OCI-LY1 (cell line): Measurements from ENCODE around the gene GSTO1.

Source experiments
- H2AFZ ChIP-seq: fragments of 200-600 bp; sonication (generic), shearing (Covaris generic); 2 replicates; pipeline ENCODE4 v1.6.0; 2014; ENCODE audit warnings: antibody characterized with exemption, mild to moderate bottlenecking, low read length
- H3F3A ChIP-seq: fragments of 200-600 bp; sonication (generic), shearing (Covaris generic); 2 replicates; pipeline ENCODE4 v1.6.0; 2014; ENCODE audit warnings: mild to moderate bottlenecking, antibody characterized with exemption, low read length, moderate library complexity; ENCODE audit not compliant: insufficient read depth
- H3K27ac ChIP-seq: fragments of 200-600 bp; sonication (generic); 2 replicates; pipeline ENCODE4 v1.5.1; 2014; ENCODE audit warnings: low read length, mixed run types, mild to moderate bottlenecking, low read depth; ENCODE audit not compliant: poor library complexity, severe bottlenecking
- H3K27me3 ChIP-seq: fragments of 200-600 bp; sonication (generic); 2 replicates; pipeline ENCODE4 v1.6.0; 2014; ENCODE audit warnings: antibody characterized with exemption, mild to moderate bottlenecking, low read length, moderate library complexity; ENCODE audit not compliant: insufficient read depth
- H3K36me3 ChIP-seq: fragments of 200-600 bp; sonication (generic); 2 replicates; pipeline ENCODE4 v1.6.1; 2014; ENCODE audit warnings: mild to moderate bottlenecking, antibody characterized with exemption, low read length, moderate library complexity, mixed read lengths; ENCODE audit not compliant: insufficient read depth
- H3K4me1 ChIP-seq: fragments of 200-600 bp; sonication (generic); 2 replicates; pipeline ENCODE4 v1.5.1; 2014; ENCODE audit warnings: mild to moderate bottlenecking, low read length, moderate library complexity; ENCODE audit not compliant: insufficient read depth, severe bottlenecking
- H3K4me2 ChIP-seq: fragments of 200-600 bp; sonication (generic), shearing (Covaris generic); 2 replicates; pipeline ENCODE4 v1.6.1; 2014; ENCODE audit warnings: low read length
- H3K4me3 ChIP-seq: fragments of 200-600 bp; sonication (generic); 2 replicates; pipeline ENCODE4 v1.5.1; 2014; ENCODE audit warnings: low read length, low read depth, mild to moderate bottlenecking, mixed read lengths; ENCODE audit not compliant: poor library complexity, severe bottlenecking
- H3K79me2 ChIP-seq: fragments of 200-600 bp; shearing (Covaris generic); 2 replicates; pipeline ENCODE4 v1.6.1; 2016; ENCODE audit warnings: mixed run types, low read length, mixed read lengths; ENCODE audit not compliant: insufficient read depth
- H3K9ac ChIP-seq: fragments of 200-600 bp; sonication (generic), shearing (Covaris generic); 2 replicates; pipeline ENCODE4 v1.6.1; 2014; ENCODE audit warnings: mild to moderate bottlenecking, low read length, mixed read lengths
- H3K9me2 ChIP-seq: fragments of 200-600 bp; sonication (generic), shearing (Covaris generic); 2 replicates; pipeline ENCODE4 v1.6.1; 2014; ENCODE audit warnings: low read depth, mild to moderate bottlenecking, low read length, mixed read lengths
- H3K9me3 ChIP-seq: fragments of 200-600 bp; shearing (Covaris generic); 2 replicates; pipeline ENCODE4 v1.6.1; 2014; ENCODE audit warnings: low read length, mixed read lengths
- H4K20me1 ChIP-seq: fragments of 200-600 bp; sonication (generic), shearing (Covaris generic); 2 replicates; pipeline ENCODE4 v1.6.0; 2016; ENCODE audit warnings: mild to moderate bottlenecking, low read length; ENCODE audit not compliant: insufficient read depth
- CTCF ChIP-seq: fragments of 200-600 bp; sonication (generic), shearing (Covaris generic); IDR thresholded peaks from 2 replicates; pipeline ENCODE4 v1.5.1; 2017; ENCODE audit warnings: mild to moderate bottlenecking, antibody characterized with exemption, low read length, moderate library complexity, mixed read lengths
- EZH2 ChIP-seq: fragments of 200-600 bp; sonication (generic), shearing (Covaris generic); IDR thresholded peaks from 2 replicates; pipeline ENCODE4 v1.8.0; 2017; ENCODE audit warnings: borderline replicate concordance, mixed run types, mild to moderate bottlenecking, antibody characterized with exemption, low read length, moderate library complexity, mixed read lengths

Gene GSTO1

GRCh38 chr10:104281694-104282093 is 27.0 kb downstream of the GSTO1 start:
- no peaks in the 10 kb centered on the region for H3K4me1 ChIP-seq
- H3K4me2 ChIP-seq: no peak overlapping the region
- H3K79me2 ChIP-seq: no peaks in the 10 kb centered on the region
- H2AFZ ChIP-seq: no peak overlapping the region
- no peaks in the 10 kb centered on the region for H4K20me1 ChIP-seq
- H3F3A ChIP-seq: no peaks in the 10 kb centered on the region
- no peaks in the 10 kb centered on the region for H3K9me2 ChIP-seq
- no peak overlapping the region for H3K9ac ChIP-seq
- H3K9me3 ChIP-seq: no peaks in the 10 kb centered on the region
- no peak overlapping the region for H3K27ac ChIP-seq
- H3K36me3 ChIP-seq: no peaks in the 10 kb centered on the region
- TF ChIP-seq EZH2 (no peak), CTCF (no peak)
- no peak overlapping the region for H3K4me3 ChIP-seq
- H3K27me3 ChIP-seq: peaks cover 4% of the 10 kb centered on the region; the same call in 1 of the 2 replicates

DNA sequence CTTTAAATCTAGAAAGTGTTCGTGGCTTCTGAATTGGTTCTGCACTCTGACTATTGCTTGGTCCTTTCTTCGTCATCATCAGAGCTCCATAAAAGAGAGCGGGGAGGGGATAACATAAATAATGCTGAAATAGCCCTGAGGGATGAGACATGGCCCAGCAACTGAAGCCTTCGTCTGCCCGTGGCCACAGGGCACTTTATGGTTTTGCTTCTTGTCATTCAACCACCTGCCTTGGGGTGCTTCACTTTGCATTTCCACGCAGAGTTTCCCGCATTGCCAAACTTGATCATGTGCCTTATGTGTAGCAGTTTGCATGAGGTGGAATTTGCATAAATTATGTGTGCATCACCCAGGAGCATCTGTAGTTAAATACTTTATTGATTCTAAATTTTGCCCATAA is 30.2 kb downstream of the GSTO1 start:
- Histone ChIP-seq H4K20me1 (no peaks in the 10 kb centered on the region), H3K4me3 (no peak overlapping the region)
- TF ChIP-seq EZH2: no peak
- no peak for TF ChIP-seq CTCF

DNA sequence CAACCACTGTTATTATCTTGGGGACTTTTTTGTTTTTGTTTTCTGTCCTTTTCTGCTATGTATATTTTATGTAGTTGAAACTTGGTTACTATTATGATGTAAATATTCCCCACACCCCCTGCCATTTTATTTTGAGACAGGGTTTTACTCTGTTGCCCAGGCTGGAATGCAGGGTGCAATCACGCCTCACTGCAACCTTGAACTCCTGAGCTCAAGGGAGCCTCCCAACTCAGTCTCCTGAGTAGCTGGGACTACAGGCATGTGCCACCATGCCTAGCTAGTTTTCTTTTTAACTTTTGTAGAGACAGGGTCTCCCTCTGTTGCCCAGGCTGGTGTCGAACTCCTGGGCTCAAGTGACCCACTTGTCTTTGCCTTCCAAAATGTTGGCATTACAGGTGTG is 32.2 kb downstream of the GSTO1 start:
- Histone ChIP-seq H3K36me3 (no peaks in the 10 kb centered on the region), H3K4me1 (no peaks in the 10 kb centered on the region), H3K9me2 (no peaks in the 10 kb centered on the region), H3F3A (no peaks in the 10 kb centered on the region), H3K27ac (no peak overlapping the region), H3K27me3 (peaks cover 4% of the 10 kb centered on the region; the same call in 1 of the 2 replicates), H3K79me2 (no peaks in the 10 kb centered on the region), H3K9me3 (no peaks in the 10 kb centered on the region), H3K9ac (no peak overlapping the region), H4K20me1 (no peaks in the 10 kb centered on the region), H3K4me2 (no peak overlapping the region), H2AFZ (no peak overlapping the region), H3K4me3 (no peak overlapping the region)
- TF ChIP-seq EZH2 (no peak), CTCF (no peak)

More for the DNA sequence above, 30.2 kb downstream of the GSTO1 start:
- H3F3A ChIP-seq: no peaks in the 10 kb centered on the region
- no peaks in the 10 kb centered on the region for H3K4me1 ChIP-seq
- no peak overlapping the region for H3K4me2 ChIP-seq
- H3K9me3 ChIP-seq: no peaks in the 10 kb centered on the region
- H2AFZ ChIP-seq: no peak overlapping the region
- H3K27me3 ChIP-seq: peaks cover 4% of the 10 kb centered on the region; the same call in 1 of the 2 replicates
- no peaks in the 10 kb centered on the region for H3K36me3 ChIP-seq
- no peak overlapping the region for H3K9ac ChIP-seq
- H3K79me2 ChIP-seq: no peaks in the 10 kb centered on the region
- H3K9me2 ChIP-seq: no peaks in the 10 kb centered on the region
- H3K27ac ChIP-seq: no peak overlapping the region
